ENCODE data around the gene RPS3.

Gene RPS3

GRCh38 chr11:75423721-75424120, 24.4 kb downstream of the RPS3 start:
- no peak overlapping the region for H3K27ac ChIP-seq

GRCh38 chr11:75424396-75424795, 25.1 kb downstream of the RPS3 start:
- no peak for TF ChIP-seq CTCF (IDR thresholded peaks at IDR 0.05)
- H3K4me1 ChIP-seq = peaks cover 0 to 22% (median 6%) of the 10 kb centered on the region in 4 donors
- peaks cover 0 to 27% (median 14%) of the 10 kb centered on the region in 3 donors for H3K36me3 ChIP-seq
- intact Hi-C loops (cut with DNase I; ENCODE audit: low total_unique reads) = no loop called here
- no peak overlapping the region for H3K4me3 ChIP-seq
- H3K9me3 ChIP-seq = peaks cover 0 to 3% (median 0%) of the 10 kb centered on the region in 3 donors
- no peak overlapping the region for H3K27ac ChIP-seq
- H3K27me3 ChIP-seq = no peaks in the 10 kb centered on the region
- DNase-seq = no peak

More at GRCh38 chr11:75423721-75424120, 24.4 kb downstream of the RPS3 start:
- intact Hi-C loops (cut with DNase I; ENCODE audit: low total_unique reads) = no loop called here
- Histone ChIP-seq H3K27me3 (no peaks in the 10 kb centered on the region), H3K4me1 (peaks cover 0 to 23% (median 12%) of the 10 kb centered on the region in 4 donors), H3K9me3 (no peaks in the 10 kb centered on the region), H3K4me3 (no peak overlapping the region), H3K36me3 (peaks cover 0 to 27% (median 14%) of the 10 kb centered on the region in 3 donors)
- no peak for DNase-seq
- TF ChIP-seq CTCF (IDR thresholded peaks at IDR 0.05) = no peak

- Histone ChIP-seq H3K36me3 (peaks cover 0 to 27% (median 14%) of the 10 kb centered on the region in 3 donors), H3K27ac (no peak overlapping the region), H3K9me3 (peaks cover 0 to 7% (median 0%) of the 10 kb centered on the region in 3 donors), H3K4me1 (peaks cover 0 to 23% (median 10%) of the 10 kb centered on the region in 4 donors), H3K27me3 (no peaks in the 10 kb centered on the region), H3K4me3 (no peak overlapping the region)
- intact Hi-C loops (cut with DNase I; ENCODE audit: low total_unique reads) = no loop called here
- DNase-seq = no peak
- TF ChIP-seq CTCF (IDR thresholded peaks at IDR 0.05) = no peak
These were observed 26.1 kb downstream of the RPS3 start for GRCh38 chr11:75425422-75425821.

- Histone ChIP-seq H3K27me3 (peaks cover 0 to 5% of the 10 kb centered on the region in 2 donors), H3K36me3 (peaks cover 0 to 19% (median 14%) of the 10 kb centered on the region in 3 donors), H3K4me3 (no peak overlapping the region), H3K27ac (no peak overlapping the region), H3K4me1 (peaks cover 0 to 31% (median 17%) of the 10 kb centered on the region in 4 donors), H3K9me3 (peaks cover 0 to 7% (median 0%) of the 10 kb centered on the region in 3 donors)
- DNase-seq = no peak
- TF ChIP-seq CTCF (IDR thresholded peaks at IDR 0.05) = no peak
- intact Hi-C loops (cut with DNase I; ENCODE audit: low total_unique reads) = no loop called here
These were observed 27.4 kb downstream of the RPS3 start for GRCh38 chr11:75426720-75427086.

GRCh38 chr11:75427181-75427580, 27.9 kb downstream of the RPS3 start:
- Histone ChIP-seq H3K27ac (no peak overlapping the region), H3K4me1 (peaks cover 0 to 31% (median 17%) of the 10 kb centered on the region in 4 donors), H3K4me3 (no peak overlapping the region), H3K27me3 (peaks cover 0 to 5% of the 10 kb centered on the region in 2 donors), H3K9me3 (peaks cover 0 to 7% (median 0%) of the 10 kb centered on the region in 3 donors), H3K36me3 (peaks cover 0 to 18% (median 13%) of the 10 kb centered on the region in 3 donors)
- no peak for TF ChIP-seq CTCF (IDR thresholded peaks at IDR 0.05)
- no peak for DNase-seq
- intact Hi-C loops (cut with DNase I; ENCODE audit: low total_unique reads) = no loop called here

All from tibial artery (tissue), 4 donors.